HUDEP-2 (cell line): ENCODE data around the gene TSPAN5.
"Not testable (repeated sequence)": the region's sequence is repeated elsewhere in the genome, so short reads cannot be mapped to it uniquely, and the experiment has no call there.

ENCODE experiments used
- DNase-seq, 76 experiments: peaks; one replicate each; lab custom pipeline; 2025; ENCODE audit not compliant: unreplicated experiment in 76 of 76; lab: John Stamatoyannopoulos, UW

The TSPAN5 gene

GRCh38 chr4:98565681-98566301 is 92.6 kb downstream of the TSPAN5 start:
- peak in 1 of 76 experiments; percentile 2 for DNase-seq

DNA sequence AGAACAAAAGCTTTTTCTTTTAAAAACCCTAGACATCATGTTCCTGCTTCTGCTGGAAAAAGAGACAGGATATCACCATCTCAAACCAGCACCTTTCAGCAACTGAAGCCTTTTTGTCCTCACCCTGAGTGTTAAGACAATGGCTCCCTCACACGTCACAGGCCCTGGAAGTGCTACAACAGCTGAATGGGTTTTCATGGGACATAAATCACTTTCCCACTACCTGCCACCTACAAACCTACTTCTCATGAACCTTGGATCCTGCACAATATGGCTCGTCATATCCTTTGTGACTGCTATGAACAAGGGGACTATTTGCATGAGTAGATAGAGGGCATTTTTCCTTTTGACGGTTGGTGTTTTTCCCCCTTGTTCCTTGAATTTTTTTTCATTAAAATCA is 93.6 kb downstream of the TSPAN5 start:
- DNase-seq = no peak

DNA sequence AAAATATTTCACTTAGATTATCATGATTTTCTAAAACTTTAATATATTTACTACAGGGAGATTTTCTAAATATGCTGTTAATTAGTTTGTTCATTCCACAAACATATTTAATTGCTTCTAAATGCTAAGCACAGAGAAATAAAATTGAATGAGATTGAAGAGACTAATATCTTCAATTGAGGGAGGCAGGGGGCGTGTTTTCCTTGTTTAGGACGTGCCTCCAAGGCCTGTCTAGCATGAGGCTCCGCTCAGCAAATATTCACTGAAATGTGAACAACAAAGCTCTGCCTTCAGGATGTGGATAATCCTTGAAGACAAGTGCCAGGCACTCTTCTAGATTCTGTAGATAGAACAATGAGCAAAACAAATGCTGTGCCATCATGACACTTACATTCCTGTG is 98.1 kb downstream of the TSPAN5 start:
- DNase-seq = no peak

- DNase-seq = no peak
Measured at GRCh38 chr4:98558471-98559169, 99.8 kb downstream of the TSPAN5 start.

- DNase-seq = no peak
Measured at GRCh38 chr4:98557194-98557892, 101.1 kb downstream of the TSPAN5 start.

GRCh38 chr4:98556451-98556850 is 102.0 kb downstream of the TSPAN5 start:
- no peak for DNase-seq

DNA sequence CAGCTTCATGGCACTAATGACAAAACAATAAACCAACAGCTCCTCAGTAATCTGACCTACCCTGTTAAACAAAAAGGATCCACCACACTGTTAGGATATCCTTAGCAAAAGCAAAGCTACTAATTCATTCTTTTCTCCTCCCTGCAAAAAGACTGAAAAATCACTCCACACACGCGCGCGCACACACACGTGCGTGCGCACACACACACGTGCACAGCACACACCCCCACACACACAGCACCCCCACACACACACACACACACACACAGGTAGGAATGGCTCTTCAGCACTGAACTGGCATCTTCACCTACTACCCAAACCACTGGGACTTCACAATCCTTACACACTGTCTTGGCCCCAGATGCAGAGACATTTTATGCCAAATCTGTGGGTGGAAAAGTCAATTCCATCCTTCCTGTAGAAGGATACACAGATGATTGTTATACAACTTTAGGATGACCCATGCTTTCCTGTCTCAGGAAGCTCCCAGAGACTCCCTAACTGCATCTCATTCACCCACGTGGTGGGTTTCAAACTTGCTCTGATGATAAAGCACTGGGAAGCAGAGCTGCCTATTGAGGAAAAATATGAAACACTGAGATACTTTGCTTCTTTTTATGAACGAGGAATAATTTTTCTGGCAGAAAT is 102.5 kb downstream of the TSPAN5 start:
- DNase-seq = no peak

DNA sequence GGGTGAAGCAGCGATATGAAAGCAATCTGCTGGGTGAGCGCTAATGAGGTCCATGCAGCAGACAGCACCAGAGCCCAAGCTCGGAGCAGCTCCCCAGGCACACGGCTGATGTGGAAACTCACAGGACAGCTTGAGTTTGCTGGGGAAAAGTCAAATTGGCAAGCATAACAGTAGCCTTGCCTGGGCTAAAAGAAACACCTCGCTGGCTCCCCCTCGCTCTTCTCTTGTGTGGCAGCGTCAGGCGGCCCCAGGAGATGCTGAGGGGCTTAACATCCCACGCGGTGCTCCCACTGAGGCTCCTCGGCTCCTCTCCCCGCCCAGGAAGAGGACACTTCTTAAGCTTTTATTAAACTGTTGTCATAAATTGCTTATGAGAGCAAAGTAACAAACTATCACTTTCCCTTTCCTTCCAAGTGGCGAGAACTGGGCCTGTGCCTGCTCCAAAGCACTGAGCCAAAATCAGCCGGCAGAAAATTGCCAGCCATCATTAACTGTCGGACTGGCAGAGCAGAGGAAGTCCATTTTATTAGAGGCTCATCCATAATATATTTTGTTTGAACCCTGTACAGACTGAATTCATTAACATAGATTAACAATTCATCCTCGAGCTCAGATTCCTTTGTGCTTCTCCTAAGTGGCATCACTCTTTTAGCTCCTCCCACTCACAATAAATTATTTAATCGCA is 111.4 kb downstream of the TSPAN5 start:
- DNase-seq = no peak

- no peak for DNase-seq
Measured at GRCh38 chr4:98544818-98545414, 113.5 kb downstream of the TSPAN5 start.

DNA sequence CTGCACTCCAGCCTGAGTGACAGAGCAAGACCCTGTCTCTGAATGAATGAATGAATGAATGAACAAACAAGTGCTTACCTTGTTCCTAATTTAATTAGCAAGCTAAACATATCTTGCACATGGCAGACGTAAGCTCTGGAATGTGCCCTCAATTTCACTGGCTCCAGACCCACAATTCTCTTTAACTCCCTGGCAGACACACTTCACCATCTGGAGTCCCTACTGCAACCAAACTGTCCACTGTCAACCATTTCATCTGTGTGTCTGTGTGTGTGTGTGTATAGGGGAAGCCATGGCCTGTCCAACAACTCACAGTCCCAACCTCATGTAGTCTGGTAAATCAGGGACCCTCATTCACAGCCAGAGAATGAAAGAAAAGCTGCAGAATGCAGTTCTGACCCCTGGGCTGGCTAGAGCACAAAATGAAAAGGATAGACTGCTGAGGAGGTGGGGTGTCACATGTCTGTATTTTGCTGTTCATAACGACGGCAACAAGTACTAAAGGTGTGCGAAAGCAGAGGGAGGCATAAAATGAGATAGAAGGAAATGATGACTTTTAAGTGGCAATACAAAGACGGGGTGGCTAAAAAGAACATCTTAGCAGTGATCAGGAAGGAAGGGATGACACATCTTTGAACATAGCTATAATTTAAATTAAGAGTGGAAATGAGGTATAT is 114.1 kb downstream of the TSPAN5 start:
- DNase-seq = no peak

GRCh38 chr4:98542011-98542410 is 116.4 kb downstream of the TSPAN5 start:
- DNase-seq = no peak

- DNase-seq = no peak
Measured at GRCh38 chr4:98540803-98541202, 117.6 kb downstream of the TSPAN5 start.

- DNase-seq = no peak
Measured at GRCh38 chr4:98539741-98540140, 118.7 kb downstream of the TSPAN5 start.

GRCh38 chr4:98539299-98539698 is 119.1 kb downstream of the TSPAN5 start:
- no peak for DNase-seq

GRCh38 chr4:98536631-98537030 is 121.8 kb downstream of the TSPAN5 start:
- DNase-seq = no peak

DNA sequence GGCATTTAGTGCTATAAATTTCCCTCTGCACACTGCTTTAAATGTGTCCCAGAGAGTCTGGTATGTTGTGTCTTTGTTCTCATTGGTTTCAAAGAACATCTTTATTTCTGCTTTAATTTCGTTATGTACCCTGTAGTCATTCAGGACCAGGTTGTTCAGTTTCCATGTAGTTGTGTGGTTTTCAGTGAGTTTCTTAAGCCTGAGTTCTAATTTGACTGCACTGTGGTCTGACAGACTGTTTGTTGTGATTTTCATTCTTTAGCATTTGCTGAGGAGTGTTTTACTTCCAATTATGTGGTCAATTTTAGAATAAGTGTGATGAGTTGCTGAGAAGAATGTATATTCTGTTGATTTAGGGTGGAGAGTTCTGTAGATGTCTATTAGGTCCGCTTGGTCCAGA is 124.3 kb downstream of the TSPAN5 start:
- DNase-seq = not testable (repeated sequence)

GRCh38 chr4:98530572-98530971 is 127.8 kb downstream of the TSPAN5 start:
- DNase-seq = no peak

GRCh38 chr4:98529970-98530569 is 128.3 kb downstream of the TSPAN5 start:
- DNase-seq = no peak

GRCh38 chr4:98528882-98529281 is 129.5 kb downstream of the TSPAN5 start:
- no peak for DNase-seq
